NOMO-1 treated with dmso at 0.1 percent for 144 hours (cell line): Measurements from ENCODE around the gene GALNT2.

Source experiments
- DNase-seq: peaks from one replicate; lab custom pipeline; 2025; ENCODE audit not compliant: unreplicated experiment; lab: John Stamatoyannopoulos, UW

Gene GALNT2

DNA sequence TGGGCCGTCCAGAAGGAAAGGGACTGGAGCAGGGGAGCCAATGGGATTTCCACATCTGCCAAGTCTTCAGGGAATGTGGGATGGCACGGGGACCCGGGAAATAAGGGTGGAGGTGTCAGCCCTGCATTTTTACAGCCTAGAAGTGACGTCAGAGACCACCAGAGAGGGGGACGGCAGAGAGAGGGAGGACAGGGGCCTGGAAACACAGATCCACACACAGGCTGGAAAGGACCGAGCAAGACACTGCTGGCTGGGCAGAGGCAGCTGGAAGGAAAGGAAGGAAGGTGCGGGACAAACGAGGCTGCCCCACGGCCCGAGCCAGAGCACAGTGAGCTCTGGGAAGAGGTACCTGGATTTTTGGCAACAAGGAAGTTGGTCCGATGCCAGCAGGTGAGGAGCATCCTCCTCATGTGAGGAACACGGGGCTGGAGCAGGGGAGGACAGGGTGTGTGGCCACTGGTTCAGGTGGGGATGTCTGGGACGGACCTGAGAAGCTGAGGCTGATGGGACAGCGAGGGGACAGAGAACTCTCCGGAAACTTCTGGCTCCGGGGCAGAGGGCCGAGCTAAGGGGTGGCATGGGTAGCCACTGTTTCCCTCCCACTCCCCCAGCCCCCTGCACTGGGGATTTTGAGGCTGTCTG lies 220.8 kb downstream of the GALNT2 start:
- no peak for DNase-seq

DNA sequence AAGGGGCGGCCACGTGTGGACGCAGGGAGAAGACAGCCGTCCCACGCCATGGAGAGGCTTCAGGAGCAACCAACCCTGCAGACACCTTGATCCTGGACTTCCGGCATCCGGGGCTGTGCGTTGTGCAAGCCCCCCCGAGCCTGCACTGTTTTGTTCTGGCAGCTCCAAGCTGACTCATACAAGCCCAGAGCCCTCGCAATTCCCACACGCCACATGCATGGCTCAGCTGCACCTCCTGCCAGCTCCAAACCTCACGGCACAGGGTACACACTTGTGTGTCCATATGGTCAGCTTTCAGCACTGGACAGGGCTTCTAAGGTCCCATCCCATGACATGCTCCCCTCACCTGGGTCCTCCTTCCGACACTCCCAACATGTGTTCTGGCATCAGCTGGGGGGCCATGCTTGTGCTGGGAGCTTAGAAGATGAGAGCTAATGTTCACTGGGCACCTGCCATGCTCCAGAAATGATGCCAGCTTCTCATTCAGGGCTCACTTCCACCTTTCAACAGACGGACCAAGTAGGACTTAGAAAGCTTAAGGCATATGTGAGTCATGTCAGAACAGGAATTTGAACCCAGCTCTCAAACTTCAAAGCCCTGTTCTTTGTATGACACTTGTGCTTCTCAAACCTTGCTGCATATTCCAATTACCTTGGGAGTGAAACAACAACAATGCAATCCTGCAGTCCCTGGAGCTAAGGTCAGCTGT lies 221.8 kb downstream of the GALNT2 start:
- no peak for DNase-seq

DNA sequence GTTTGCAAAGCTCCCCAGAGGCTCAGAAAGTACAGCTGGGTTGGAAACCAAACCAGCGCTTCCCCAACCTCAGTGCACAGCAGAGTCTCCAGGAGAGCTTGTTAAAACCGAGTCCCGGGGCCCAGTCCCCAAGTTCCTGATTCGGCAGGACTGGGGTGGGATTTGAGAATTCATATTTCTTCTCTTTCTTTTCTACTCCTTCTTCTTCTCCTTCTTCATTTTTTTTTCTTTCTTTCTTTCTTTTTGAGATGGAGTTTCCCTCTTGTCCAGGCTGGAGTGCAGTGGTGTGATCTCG lies 222.3 kb downstream of the GALNT2 start:
- no peak for DNase-seq

DNA sequence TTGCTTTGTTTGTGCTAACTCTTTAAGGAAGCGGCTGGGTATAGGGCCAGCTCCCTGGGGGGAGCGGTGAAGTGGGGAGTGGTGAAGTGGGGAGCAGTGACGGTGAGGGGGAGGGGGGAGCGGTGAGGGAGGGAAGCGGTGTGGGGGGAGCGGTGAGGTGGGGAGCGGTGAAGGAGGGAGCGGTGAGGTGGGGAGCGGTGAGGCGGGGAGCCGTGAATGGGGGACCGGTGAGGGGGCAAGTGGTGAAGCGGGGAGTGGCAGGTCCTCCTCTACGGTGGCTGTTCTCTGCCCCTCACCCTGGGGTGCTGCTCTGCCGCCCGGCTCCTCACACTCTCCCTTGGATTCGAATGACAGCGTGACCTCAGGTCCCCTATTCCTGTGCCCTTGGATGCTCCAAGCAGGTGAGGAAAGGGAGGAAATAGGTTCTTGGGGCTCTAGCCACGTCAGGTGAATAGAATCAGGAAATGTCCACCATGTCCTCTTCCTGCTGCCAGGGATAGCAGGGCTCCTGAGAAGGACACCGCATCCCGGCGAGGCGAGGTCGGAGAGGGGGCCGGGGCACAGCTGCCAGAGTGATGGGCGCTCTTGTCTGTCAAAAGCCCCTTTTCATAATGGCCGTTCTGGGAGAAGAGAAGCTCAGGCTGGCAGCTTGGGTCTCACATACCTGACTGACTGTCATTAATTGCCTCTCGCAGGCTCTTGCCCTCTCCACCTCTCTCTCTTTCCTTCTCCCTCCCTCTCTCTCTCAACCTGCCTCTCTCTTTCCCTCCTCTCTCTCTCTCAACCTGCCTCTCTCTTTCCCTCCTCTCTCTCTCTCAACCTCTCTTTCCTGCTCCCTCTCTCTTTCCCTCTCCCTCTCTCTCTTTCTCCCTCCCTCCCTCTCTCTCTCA lies 224.9 kb downstream of the GALNT2 start:
- no peak for DNase-seq

DNA sequence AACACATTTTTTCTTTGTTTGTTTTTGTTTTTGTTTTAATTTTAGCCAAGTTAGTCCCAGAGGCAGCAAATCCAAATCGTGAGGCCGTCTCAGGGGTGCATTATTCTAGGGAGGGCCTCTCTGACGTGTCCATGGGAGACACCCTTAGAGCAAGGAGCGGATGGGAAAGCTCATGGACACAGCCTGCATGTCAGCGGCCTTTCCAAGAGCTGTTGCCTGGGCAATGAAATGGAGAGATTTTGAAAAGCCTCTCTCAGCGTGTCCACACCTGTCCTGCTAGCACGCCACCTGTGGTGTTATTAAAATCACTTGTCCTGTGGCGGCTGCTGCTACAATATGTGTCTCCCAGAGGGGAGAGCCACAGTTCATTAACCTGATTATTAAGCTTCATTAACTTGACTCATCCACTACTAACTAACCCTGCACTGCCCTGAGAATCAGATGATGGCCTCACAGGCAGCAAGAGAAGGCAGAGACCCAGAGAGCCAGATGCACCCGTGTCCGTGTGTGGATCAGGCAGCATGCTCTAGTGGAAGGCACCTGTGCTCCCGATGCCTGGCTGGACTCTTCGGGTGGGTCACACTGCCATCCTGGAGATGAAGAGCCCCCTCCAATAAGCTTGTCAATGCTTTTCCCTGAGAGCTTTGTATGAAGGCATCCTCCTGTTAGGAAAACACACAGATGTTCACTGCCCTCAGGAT lies 225.8 kb downstream of the GALNT2 start:
- DNase-seq: no peak

DNA sequence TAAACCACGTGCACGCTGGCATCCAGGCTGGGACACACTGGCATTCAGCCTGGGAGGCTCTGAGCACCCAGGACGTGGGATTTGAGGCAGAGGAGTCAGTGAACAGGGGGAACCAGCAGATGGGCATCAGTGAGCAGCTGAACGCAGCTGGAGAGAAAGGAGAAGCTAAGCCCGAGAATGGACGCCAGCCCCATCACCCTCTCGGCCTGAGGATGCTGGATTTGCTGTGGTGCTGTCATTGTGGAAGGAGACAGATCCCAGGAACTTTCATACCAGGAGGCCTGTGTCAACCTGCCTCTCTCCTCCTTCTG lies 226.3 kb downstream of the GALNT2 start:
- DNase-seq: no peak

DNA sequence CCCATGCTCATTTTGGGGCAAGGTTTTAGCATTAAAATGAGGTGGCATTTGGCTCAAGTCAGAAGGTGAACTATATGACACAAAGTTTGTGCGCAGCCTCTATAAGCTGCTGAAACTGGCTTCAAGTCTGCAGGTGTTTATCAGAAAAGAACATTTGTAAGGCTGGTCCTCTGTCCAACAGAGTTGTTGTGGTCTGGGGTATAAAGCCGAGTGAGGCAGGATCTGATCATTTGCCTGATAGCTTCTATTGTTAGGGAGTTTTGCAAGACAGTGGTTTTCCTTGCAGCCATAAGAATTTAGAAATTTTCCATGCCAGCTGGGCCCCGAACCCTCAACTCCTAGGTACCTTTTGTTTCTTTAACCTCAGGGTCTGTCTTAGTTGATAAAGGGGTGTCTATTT lies 228.3 kb downstream of the GALNT2 start:
- DNase-seq: no peak

DNA sequence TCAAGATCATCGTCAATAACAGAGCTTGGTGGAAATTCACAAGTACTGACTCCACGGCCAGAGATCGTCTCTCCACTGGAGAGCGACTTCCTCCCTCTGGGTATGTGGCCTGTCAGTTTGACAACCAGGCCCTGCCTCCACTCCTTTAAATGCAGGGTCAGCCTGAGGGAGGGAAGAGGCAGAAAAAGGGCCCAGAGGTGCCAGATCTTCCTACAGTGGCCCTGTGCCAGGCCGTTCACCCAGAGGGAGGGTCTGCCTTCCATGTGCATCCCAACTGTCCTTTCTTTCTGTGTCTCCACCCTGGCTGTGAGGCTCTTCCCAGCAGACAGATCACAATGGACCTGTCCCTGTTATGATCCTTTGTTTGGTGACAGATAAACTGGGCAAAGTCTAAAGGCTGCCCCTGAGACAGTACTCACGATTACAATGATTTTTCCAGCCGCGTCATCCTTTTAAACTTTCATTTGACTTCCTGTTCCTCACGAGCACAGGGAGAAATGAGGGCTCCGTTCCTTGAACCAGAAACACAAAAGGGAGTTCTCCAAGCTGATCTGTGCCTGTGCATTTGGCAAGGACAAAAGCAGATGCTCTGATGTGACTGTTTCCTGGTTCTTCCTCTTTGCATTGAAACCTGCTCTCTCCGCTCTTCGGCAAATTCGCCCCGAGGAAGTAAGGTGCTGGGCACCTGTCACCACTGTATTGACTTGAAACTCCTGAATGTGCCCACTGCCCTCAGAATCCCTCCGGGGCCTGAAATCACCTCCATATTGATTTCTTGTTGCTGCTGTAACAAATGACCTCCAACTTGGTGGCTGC lies 232.4 kb downstream of the GALNT2 start:
- DNase-seq: no peak

DNA sequence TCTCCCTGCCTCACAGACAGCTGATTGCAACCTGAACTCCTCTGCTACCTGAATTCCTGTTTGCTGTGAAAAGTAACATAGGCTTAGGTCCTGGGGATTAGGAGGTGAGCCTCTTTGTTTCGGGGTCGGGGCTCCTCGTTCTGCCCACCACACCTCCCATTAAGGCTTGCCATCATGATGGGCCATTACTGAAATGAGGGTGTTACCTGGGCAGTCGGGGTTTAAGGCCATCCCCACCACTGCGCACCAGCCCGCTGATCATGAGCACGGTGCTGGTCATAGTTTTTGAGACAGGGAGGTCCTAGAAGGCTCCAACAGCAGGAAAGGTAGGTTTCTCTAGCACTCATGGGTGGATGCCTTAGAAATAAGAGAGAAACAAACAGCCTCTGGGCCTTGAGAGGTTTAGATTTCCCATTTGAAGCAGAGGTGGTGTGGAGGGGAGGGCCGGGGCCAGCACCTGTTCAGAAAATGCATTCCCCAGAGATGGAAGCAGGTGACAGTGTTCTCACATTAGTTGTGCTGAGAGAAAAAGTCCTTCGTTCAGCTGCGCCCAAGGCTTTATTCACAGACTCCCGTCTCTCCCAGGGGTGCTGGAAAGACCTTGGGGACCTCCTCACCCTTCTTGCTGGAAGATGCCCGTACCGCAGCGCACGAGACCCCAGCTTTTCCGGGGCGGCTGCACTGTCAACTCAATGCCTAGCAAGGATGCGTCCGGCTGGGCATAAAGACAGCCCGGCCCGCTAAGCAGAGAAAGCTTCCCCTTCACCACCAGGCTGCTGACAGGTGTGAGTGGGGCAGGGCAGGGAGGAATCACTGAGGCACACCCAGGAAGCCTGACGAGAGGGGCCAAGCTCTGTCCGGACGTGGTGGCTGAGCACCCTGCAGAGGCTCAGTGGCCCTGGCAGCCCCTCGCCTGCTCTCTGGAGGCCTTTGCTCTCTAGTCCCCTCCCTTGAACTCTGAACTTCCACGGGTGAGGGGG lies 233.6 kb downstream of the GALNT2 start:
- no peak for DNase-seq

DNA sequence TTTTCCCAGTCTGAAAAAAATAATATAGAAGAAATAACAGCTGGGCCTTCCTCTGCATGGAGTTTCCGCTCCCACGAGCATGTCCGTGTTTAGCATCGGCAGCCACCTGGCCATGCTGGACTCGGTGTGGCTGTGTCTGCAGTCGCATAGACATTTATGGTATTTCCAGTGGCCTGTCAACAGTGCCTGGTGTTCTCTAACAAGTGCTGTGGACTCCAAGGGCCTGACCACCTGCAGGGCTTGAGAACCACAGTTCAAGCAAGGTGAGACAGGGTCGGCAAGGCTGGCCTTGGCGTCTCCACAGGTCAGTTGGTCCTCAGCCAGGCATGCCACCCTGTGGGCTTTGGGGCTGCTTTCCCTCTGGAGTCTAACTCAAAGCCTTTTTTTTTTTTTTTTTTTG lies 234.3 kb downstream of the GALNT2 start:
- DNase-seq: no peak

DNA sequence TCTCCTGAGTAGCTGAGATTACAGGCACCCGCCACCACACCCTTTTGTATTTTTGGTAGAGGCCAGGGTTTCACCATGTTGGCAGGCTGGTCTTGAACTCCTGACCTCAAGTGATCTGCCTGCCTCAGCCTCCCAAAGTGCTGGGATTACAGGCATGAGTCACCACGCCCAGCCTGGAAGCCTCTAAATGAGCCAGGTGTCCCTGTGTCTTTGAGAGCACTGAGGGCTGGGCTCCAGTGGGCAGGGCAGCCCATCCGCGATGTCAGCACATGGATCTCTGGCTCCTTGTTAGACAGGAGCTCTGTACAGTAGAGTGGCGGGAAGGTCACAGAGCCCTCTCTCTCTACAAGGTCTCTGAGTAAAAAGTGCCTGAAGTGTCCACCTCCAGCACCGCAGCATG lies 234.8 kb downstream of the GALNT2 start:
- DNase-seq: no peak

DNA sequence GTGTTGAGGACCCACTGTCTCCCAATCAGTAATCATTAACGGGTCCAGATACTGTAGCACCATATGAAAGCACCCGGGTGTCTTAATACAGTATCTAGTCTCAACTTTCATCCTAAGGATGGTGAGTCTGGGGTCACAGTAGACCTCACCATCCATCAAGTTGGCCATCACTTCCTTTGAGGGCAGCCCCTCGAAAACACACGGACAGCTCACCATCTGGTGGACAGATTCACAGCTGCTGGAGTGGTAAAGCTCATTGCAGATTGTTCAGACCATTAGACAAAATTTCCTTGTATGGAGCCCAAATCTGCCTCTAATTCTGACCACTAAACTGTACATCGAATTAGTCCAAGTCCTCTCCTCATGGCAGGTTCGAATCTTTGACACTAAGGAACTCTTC lies 236.0 kb downstream of the GALNT2 start:
- no peak for DNase-seq

DNA sequence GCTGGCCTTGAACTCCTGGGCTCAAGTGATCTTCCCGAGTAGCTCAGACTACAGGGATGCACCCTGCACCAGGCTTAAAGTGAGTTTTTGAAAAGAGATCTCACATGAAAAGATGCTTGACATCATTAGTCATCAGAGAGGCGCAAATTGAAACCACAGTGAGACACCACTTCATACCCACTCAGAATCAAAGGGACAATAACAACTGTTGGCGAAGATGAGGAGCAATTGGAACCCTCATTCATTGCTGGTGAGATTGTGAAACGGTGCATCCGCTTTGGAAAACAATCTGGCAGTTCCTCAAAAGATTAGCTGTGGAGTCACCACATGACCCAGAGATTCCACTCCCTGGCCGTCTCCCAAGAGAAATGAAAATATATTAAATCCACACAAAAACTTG lies 236.8 kb downstream of the GALNT2 start:
- no peak for DNase-seq

DNA sequence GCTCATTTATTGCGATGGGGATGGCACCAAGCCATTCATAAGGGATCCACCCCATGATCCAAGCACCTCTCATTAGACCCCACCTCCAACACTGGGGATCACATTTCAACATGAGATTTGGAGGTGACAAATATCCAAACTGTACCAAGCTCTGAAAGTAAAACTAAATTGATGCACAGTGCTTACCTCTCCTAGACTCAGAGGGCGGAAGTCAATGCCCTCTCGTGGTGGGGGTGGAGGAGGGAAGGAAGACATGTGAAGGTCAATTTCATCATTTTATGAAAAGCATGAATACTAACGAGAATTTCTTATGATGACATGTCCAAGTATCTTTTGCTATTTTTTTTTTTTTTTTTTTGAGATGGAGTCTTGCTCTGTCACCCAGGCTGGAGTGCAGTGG lies 239.1 kb downstream of the GALNT2 start:
- DNase-seq: no peak

DNA sequence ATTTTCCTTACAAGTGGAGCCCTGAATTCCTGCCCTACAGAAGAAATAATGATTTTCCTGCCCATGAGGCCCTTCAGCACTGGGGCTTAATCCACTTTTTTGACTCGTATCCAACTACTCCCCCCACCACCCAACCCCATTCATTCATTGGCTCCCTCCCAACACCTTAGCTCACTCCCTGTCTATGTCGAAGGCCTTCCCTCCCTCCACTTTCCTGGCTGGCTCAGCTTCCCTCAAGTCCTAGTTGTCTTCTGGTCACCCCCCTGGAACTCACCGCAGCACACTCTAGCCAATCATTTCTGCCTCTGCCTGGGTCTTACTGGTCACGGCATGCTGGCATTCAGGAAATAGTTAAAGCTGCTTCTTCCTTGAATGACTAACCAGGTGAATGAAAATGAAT lies 240.2 kb downstream of the GALNT2 start:
- no peak for DNase-seq

DNA sequence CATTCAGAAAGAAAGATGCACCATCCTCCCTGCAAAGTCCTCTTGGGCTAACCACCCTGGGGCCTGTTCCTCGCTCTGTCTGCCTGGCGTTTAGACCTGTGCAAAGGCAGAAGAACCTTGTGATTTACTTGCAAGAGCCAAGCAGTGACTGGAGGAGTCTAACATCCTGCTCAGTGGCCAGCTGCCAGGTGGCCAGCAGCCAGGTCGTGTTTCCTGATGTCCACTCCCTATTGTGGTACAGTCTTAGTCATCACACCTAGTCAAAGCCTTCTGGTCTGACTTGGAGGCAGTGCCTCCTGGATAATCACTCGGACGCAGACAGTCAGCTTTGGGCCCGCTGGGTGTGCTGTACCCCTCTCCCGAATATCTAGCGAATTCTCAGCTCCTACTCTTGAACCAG lies 241.0 kb downstream of the GALNT2 start:
- no peak for DNase-seq

DNA sequence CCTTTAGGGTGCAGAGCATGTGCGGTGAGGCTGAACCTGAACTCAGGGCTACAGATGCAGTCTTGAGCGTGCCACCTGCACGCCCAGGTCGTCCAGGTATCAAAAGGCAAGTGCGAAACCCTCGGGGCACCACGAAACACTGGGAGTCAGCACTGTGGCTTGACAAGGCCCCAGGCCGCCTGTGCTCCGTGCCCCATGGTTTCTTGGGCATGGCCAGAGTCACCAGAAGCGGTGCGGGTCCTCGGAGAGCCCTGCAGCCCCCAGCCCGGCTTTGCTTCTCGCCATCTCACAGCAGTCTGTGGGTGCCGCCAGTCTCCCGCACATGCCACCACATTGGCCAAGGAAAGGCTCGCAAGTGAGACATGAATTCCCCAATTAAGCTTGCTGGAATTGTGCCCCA lies 241.8 kb downstream of the GALNT2 start:
- DNase-seq: no peak

DNA sequence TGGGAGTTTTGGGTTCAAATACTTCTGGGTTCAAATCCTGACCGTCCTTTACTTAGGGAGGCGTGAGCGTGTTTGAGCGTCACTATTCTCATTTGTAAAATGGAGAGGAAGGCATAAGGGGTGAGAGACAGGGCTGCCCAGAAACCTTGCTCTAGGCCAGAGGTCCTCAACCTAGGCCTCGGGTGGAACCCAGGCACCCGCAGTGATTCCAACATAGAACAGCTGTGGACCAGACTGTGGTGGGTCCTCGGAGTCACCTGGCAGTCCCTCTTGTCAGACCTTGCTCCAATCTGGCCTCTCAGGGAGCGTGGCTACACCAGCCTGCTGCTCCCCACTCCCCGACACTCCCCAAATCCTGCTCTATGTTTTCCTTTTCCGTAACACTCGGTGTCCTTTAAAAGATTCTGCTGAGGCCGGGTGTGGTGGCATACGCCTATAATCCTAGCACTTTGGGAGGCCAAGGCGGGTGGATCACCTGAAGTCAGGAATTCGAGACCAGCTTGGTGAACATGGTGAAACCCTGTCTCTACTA lies 242.7 kb downstream of the GALNT2 start:
- no peak for DNase-seq

DNA sequence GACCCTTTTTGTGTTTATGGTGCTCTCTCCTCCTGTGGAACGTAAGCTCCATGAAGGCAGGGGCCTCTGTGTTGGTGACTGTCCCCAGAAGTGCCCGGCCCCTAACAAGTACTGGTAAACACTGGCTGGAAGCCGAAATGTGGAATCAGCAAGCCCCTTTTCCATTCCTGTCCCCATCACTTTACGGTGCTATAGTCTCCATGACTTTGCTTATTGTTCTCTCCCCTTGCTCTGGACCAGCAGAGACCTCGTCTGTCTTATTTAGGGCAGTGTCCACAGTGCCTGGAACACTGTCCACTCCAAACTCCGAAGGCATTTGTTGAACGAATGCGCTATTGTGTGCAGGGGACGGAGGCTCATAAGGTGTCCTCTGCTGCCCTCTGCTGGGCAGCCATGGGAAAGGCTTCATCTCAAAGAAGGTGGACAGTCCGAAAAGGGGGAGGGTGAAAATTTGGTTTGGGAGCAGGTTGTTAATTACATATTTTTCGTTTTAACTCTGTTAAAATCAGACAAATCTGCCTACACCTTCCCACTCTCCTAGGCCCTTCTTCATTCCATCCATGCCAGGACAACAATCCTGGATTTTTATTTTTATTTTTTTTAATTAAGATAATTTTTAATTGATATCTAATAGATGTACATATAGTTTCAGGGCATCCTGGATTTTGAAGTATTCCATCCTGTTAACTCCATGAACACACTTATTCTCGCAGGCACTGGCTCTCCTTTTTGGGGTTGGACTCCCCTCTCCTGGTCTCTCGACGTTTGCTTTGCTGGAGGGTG lies 243.5 kb downstream of the GALNT2 start:
- peak; percentile 44 for DNase-seq
